Osteoblast (primary cell): ENCODE data around the gene PNPLA7. TPM values are rescaled to one million over a fixed set of nuclear protein-coding genes. Genes with fewer than 3 reads are reported as not detected.

Source experiments
- DNase-seq: peaks from one replicate; pipeline ENCODE4 v3.0.0; 2011; ENCODE audit warnings: low spot score, mixed read lengths; ENCODE audit not compliant: insufficient read length; ENCODE audit errors: missing footprints
- H2AFZ ChIP-seq: 2 replicates; pipeline ENCODE4 v1.6.0; 2011; ENCODE audit warnings: mild to moderate bottlenecking, low read length
- H3K27ac ChIP-seq: 2 replicates; pipeline ENCODE4 v1.5.1; 2011; ENCODE audit warnings: mild to moderate bottlenecking, low read depth, low read length, moderate library complexity
- H3K27me3 ChIP-seq: 2 replicates; pipeline ENCODE4 v1.6.0; 2012; ENCODE audit warnings: mild to moderate bottlenecking, control low read depth, inconsistent platforms, low read length, moderate library complexity; ENCODE audit not compliant: insufficient read depth
- H3K36me3 ChIP-seq: 2 replicates; pipeline ENCODE4 v1.5.1; 2011; ENCODE audit warnings: mild to moderate bottlenecking, low read length, control low read depth, moderate library complexity; ENCODE audit not compliant: insufficient read depth
- H3K4me1 ChIP-seq: 2 replicates; pipeline ENCODE4 v1.5.1; 2011; ENCODE audit warnings: mild to moderate bottlenecking, low read length, control low read depth, moderate library complexity; ENCODE audit not compliant: insufficient read depth
- H3K4me2 ChIP-seq: 2 replicates; pipeline ENCODE4 v1.6.0; 2011; ENCODE audit warnings: mild to moderate bottlenecking, low read length; ENCODE audit not compliant: insufficient read depth
- H3K4me3 ChIP-seq: fragments of 200-600 bp; sonication (generic); 3 replicates; pipeline ENCODE4 v1.5.1; 2012; ENCODE audit warnings: mild to moderate bottlenecking, low read length, inconsistent platforms; ENCODE audit not compliant: insufficient read depth
- H3K79me2 ChIP-seq: 2 replicates; pipeline ENCODE4 v1.6.0; 2012; ENCODE audit warnings: mild to moderate bottlenecking, low read length, control low read depth, inconsistent platforms; ENCODE audit not compliant: insufficient read depth
- H3K9me3 ChIP-seq: 2 replicates; pipeline ENCODE4 v1.5.1; 2011; ENCODE audit warnings: low read depth, low read length, control low read depth
- H4K20me1 ChIP-seq: 2 replicates; pipeline ENCODE4 v1.6.0; 2012; ENCODE audit warnings: mild to moderate bottlenecking, low read length, control low read depth; ENCODE audit not compliant: insufficient read depth
- total RNA-seq: library from RNA; depleted of rRNA; stranded (reverse); fragments of >200 nt; gene quantifications from 2 replicates; pipeline ENCODE4 v1.2.3, GENCODE V29; 2012
- TF ChIP-seq, protein P1 (sequence below): IDR thresholded peaks from 2 replicates; pipeline ENCODE4 v1.5.1; 2011; ENCODE audit warnings: mild to moderate bottlenecking, low read depth, low read length, moderate library complexity; ENCODE audit errors: extremely low read depth

The PNPLA7 gene
- total RNA-seq, 1 donor = 1.8 TPM

DNA sequence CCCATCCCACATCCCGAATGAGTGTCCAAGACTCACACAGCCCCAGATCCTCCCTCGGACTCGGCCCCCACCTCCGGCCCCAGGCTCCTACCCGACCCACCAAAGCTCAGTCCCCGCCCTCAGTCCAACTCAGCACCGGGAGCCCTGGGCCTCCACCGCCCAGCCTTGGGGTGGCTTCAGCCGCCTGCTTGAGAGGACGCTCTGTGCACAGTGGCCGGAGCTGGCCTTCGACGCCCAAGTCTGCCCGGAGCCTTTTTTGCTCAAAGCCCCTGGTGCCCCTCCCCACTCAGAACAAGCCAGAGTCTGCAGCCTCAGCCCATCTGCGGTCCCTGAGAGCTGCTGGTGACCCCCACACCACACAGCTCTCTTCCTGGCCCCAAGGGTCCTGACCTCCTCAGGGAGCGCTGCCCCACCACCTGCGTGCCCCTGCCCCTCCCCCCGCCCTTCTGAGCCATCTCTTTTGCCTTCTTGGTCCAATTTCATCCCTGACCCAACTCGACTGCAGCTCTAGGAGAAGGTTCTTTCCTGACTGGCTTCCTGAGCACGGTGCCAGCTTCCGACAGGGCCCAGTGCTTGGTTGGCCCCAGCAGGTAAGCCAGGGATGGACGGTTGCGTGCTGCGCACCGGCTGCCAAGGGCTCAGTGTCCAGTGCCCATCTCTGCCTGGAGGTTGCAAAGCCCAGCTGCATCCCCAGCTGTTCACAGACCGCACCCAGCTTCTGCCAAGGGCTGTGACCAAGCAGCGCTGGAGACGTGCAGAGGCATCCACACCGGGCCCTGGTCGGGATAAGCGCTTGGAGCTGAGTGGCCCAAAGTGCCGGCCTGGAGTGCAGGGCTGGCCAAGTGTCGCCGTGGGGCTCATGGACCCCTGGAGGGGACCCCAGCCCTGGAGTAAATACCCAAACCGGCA, 63.4 kb downstream of the PNPLA7 start:
- H4K20me1 ChIP-seq = no peaks in the 10 kb centered on the region
- peak; percentile 76 for DNase-seq
- H3K4me2 ChIP-seq = no peak overlapping the region
- no peaks in the 10 kb centered on the region for H3K27me3 ChIP-seq
- H3K27ac ChIP-seq = no peak overlapping the region
- H3K9me3 ChIP-seq = no peaks in the 10 kb centered on the region
- H3K36me3 ChIP-seq = no peaks in the 10 kb centered on the region
- H3K4me3 ChIP-seq = no peak overlapping the region
- peaks cover 8% of the 10 kb centered on the region for H3K4me1 ChIP-seq
- TF ChIP-seq, protein P1, sequence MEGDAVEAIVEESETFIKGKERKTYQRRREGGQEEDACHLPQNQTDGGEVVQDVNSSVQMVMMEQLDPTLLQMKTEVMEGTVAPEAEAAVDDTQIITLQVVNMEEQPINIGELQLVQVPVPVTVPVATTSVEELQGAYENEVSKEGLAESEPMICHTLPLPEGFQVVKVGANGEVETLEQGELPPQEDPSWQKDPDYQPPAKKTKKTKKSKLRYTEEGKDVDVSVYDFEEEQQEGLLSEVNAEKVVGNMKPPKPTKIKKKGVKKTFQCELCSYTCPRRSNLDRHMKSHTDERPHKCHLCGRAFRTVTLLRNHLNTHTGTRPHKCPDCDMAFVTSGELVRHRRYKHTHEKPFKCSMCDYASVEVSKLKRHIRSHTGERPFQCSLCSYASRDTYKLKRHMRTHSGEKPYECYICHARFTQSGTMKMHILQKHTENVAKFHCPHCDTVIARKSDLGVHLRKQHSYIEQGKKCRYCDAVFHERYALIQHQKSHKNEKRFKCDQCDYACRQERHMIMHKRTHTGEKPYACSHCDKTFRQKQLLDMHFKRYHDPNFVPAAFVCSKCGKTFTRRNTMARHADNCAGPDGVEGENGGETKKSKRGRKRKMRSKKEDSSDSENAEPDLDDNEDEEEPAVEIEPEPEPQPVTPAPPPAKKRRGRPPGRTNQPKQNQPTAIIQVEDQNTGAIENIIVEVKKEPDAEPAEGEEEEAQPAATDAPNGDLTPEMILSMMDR = no peak
- no peak overlapping the region for H2AFZ ChIP-seq
- H3K79me2 ChIP-seq = no peaks in the 10 kb centered on the region

DNA sequence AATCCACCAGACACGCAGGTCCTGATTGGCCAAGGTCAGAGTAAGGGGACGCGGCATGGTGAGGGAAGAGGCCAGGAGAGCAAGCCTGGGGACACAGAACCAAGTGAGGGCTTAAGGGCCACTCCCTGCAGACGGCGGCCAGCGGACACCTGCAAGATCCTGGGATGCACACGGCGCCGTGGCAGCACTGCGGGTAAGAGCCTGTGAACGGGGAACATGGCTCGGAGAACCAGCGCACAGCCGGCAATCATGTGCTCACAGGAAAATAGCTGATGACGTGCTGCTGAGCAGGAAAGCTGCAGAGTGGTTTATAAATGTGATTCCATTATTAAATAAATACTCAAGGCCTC, 64.1 kb downstream of the PNPLA7 start:
- Histone ChIP-seq H3K4me3 (no peak overlapping the region), H4K20me1 (no peaks in the 10 kb centered on the region), H3K9me3 (no peaks in the 10 kb centered on the region), H3K27me3 (no peaks in the 10 kb centered on the region), H3K36me3 (no peaks in the 10 kb centered on the region), H3K79me2 (no peaks in the 10 kb centered on the region), H3K4me2 (no peak overlapping the region), H2AFZ (no peak overlapping the region), H3K4me1 (peaks cover 8% of the 10 kb centered on the region), H3K27ac (no peak overlapping the region)
- TF ChIP-seq, protein P1 = no peak
- DNase-seq = peak; percentile 86

GRCh38 chr9:137485343-137486140, 64.7 kb downstream of the PNPLA7 start:
- TF ChIP-seq, protein P1 = no peak
- H3K4me2 ChIP-seq = no peak overlapping the region
- no peaks in the 10 kb centered on the region for H3K79me2 ChIP-seq
- H3K4me3 ChIP-seq = no peak overlapping the region
- no peaks in the 10 kb centered on the region for H3K27me3 ChIP-seq
- H2AFZ ChIP-seq = no peak overlapping the region
- H3K9me3 ChIP-seq = no peaks in the 10 kb centered on the region
- no peaks in the 10 kb centered on the region for H4K20me1 ChIP-seq
- DNase-seq = peak; percentile 63
- H3K27ac ChIP-seq = no peak overlapping the region
- H3K4me1 ChIP-seq = peaks cover 8% of the 10 kb centered on the region
- no peaks in the 10 kb centered on the region for H3K36me3 ChIP-seq
